ENCODE measurements around the gene TIGD2.
"Not testable (repeated sequence)": the region's sequence is repeated elsewhere in the genome, so short reads cannot be mapped to it uniquely, and the experiment has no call there.

Gene TIGD2

DNA sequence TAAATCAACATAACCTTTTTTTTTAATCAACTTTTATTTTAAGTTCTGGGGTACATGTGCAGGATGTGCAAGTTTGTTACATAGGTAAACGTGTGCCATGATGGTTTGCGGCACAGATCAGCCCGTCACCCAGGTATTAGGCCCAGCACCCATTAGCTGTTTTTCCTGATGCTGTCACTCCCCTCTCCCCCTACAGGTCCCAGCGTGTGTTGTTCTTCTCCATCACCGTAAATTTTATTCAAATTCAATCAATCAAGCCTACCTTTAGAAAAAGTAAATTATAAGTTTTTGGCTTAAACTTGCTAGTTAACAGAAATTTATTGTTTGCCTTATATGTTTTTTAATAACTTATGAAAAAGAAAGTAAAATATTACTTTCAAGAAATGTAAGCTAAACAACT, 25.9 kb downstream of the TIGD2 start:
- no peak overlapping the region for H3K4me3 ChIP-seq (ENCODE audit: low read depth, low read length)
- no peak for TF ChIP-seq CTCF (IDR thresholded peaks at IDR 0.05; ENCODE audit: insufficient read depth, low read length, missing control alignments)
- POLR2A ChIA-PET = no interaction called here
- CTCF ChIA-PET = no interaction called here
- no peak for DNase-seq (ENCODE audit: low read depth, low spot score)

DNA sequence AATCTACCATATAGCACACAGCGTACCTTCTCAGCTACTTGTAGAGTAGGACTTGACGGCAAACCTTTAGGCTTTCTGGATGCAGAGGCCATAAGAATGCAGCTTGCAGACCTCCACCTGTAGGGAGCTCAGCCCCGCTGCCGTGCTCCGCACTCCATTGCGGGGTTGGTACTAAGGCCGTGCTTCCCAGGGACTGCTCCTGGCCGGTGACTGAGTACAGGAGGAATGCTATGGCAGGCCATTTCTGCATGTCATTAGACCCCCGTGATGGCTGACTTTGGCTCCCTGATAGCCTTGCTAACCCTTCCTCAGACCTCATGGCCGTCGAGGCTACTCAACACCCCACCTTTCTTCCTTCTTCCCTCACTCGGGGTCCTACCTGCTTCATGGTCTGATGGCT, 26.4 kb downstream of the TIGD2 start:
- TF ChIP-seq CTCF (IDR thresholded peaks at IDR 0.05; ENCODE audit: insufficient read depth, low read length, missing control alignments) = no peak
- CTCF ChIA-PET = no interaction called here
- POLR2A ChIA-PET = no interaction called here
- DNase-seq (ENCODE audit: low read depth, low spot score) = no peak
- H3K4me3 ChIP-seq (ENCODE audit: low read depth, low read length) = no peak overlapping the region

- ChIA-PET CTCF (no interaction called here), POLR2A (no interaction called here)
- DNase-seq (ENCODE audit: low read depth, low spot score) = no peak
- H3K4me3 ChIP-seq (ENCODE audit: low read depth, low read length) = no peak overlapping the region
- no peak for TF ChIP-seq CTCF (IDR thresholded peaks at IDR 0.05; ENCODE audit: insufficient read depth, low read length, missing control alignments)
Measured at GRCh38 chr4:89140168-89140759, 28.9 kb downstream of the TIGD2 start.

- ChIA-PET CTCF (interaction anchor here (2.2 to 2.7 kb wide), 2 partner anchors 13 to 15 kb away, joined by 6 to 9 read pairs; no protein-coding TSS in a partner anchor), POLR2A (no interaction called here)
- no peak for DNase-seq (ENCODE audit: low read depth, low spot score)
- TF ChIP-seq CTCF (IDR thresholded peaks at IDR 0.05; ENCODE audit: insufficient read depth, low read length, missing control alignments) = no peak
- no peak overlapping the region for H3K4me3 ChIP-seq (ENCODE audit: low read depth, low read length)
Measured at GRCh38 chr4:89142691-89143669, 31.6 kb downstream of the TIGD2 start.

DNA sequence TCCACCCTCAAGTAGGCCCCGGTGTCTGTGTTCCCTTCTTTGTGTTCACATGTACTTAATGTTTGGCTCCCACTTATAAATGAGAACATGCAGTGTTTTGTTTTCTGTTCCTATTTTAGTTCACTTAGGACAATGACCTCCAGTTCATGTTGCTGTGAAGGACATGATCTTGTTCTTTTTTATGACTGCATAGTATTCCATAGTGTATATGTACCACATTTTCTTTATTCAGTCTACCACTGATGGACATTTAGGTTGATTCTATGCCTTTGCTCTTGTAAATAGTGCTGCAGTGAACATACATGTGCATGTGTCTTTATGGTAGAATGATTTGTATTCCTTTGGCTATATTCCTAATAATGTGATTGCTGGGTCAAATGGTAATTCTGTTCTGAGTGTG, 33.3 kb downstream of the TIGD2 start:
- H3K4me3 ChIP-seq (ENCODE audit: low read depth, low read length); POLR2A ChIA-PET; DNase-seq (ENCODE audit: low read depth, low spot score); CTCF ChIA-PET: not testable (repeated sequence)

DNA sequence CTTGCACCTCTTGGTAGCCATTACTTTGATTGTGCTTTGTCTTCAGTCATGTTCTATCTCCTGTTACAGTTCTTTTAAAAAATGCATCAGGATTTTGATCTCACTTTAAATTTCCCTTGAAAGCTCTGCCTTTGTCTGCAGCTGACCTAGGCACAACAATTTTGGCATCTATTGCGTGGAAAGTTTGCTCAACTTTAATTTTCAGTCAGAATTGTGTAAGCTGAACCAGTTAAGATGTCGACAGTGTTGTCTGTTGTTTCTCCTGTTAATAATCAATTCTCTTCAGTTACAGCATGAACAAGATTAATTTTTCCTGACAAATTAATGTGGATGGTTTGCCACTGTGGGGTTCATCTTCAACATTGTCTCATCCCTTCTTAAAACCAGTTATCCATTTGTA, 34.9 kb downstream of the TIGD2 start:
- no peak for TF ChIP-seq CTCF (IDR thresholded peaks at IDR 0.05; ENCODE audit: insufficient read depth, low read length, missing control alignments)
- no peak for DNase-seq (ENCODE audit: low read depth, low spot score)
- ChIA-PET CTCF (no interaction called here), POLR2A (no interaction called here)
- H3K4me3 ChIP-seq (ENCODE audit: low read depth, low read length) = no peak overlapping the region

Measured in AG04449 (cell line).